ENCODE measurements around the gene STRBP. TPM values are rescaled to one million over a fixed set of nuclear protein-coding genes. Genes with fewer than 3 reads are reported as not detected.

The STRBP gene
- total and polyA plus RNA-seq, 9 of the 15 experiments (the other 6 are each of a cell fraction or from before 2014, with no cell fraction given) = 27.7 to 84.0 (median 70.2) TPM

DNA sequence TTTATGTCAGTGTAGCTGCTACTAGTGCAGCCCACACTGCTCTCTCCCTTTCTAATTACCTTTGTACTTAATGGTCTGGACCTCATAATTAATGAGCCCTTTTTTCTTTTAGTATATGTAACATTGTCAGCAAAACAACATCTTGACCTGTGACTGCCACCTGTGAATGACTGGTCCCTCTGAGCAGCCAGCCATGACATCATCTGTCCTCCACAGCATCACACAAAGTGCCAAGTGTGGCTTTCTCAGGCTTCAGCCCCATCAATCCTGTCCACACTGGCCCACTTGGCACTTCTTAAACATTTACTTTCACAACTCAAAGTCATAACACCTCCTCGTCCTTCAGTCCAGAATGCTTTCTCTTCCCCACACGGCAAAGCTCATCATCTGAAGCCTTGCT, 130.2 kb downstream of the STRBP start (continued):
- TF ChIP-seq, protein P1, sequence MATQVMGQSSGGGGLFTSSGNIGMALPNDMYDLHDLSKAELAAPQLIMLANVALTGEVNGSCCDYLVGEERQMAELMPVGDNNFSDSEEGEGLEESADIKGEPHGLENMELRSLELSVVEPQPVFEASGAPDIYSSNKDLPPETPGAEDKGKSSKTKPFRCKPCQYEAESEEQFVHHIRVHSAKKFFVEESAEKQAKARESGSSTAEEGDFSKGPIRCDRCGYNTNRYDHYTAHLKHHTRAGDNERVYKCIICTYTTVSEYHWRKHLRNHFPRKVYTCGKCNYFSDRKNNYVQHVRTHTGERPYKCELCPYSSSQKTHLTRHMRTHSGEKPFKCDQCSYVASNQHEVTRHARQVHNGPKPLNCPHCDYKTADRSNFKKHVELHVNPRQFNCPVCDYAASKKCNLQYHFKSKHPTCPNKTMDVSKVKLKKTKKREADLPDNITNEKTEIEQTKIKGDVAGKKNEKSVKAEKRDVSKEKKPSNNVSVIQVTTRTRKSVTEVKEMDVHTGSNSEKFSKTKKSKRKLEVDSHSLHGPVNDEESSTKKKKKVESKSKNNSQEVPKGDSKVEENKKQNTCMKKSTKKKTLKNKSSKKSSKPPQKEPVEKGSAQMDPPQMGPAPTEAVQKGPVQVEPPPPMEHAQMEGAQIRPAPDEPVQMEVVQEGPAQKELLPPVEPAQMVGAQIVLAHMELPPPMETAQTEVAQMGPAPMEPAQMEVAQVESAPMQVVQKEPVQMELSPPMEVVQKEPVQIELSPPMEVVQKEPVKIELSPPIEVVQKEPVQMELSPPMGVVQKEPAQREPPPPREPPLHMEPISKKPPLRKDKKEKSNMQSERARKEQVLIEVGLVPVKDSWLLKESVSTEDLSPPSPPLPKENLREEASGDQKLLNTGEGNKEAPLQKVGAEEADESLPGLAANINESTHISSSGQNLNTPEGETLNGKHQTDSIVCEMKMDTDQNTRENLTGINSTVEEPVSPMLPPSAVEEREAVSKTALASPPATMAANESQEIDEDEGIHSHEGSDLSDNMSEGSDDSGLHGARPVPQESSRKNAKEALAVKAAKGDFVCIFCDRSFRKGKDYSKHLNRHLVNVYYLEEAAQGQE (IDR thresholded peaks at IDR 0.05; ENCODE audit: borderline replicate concordance) = no peak
- TF ChIP-seq, protein P1 (CRISPR knock-in tag; IDR thresholded peaks at IDR 0.05; ENCODE audit: low read depth) = no peak
- TF ChIP-seq ZNF121 (CRISPR knock-in tag; conservative IDR thresholded peaks at IDR 0.05) = no peak
- no peak for TF ChIP-seq HNRNPLL (IDR thresholded peaks at IDR 0.05; ENCODE audit: low read depth, low read length, poor library complexity, severe bottlenecking)
- no peak for TF ChIP-seq NFE2 (IDR thresholded peaks at IDR 0.05; ENCODE audit: low read depth)
- TF ChIP-seq PCBP2 (IDR thresholded peaks at IDR 0.05; ENCODE audit: low read depth, low read length, poor library complexity, severe bottlenecking) = no peak
- TF ChIP-seq MYC (IDR thresholded peaks at IDR 0.05; ENCODE audit: low read depth, low read length) = no peak
- TF ChIP-seq MYC (CRISPR knock-in tag; IDR thresholded peaks at IDR 0.05; ENCODE audit: borderline replicate concordance, low read depth) = no peak
- TF ChIP-seq ZNF143 (CRISPR knock-in tag; IDR thresholded peaks at IDR 0.05) = no peak
- no peak for TF ChIP-seq ZFP30 (CRISPR knock-in tag; IDR thresholded peaks at IDR 0.05; ENCODE audit: borderline replicate concordance)
- TF ChIP-seq ZC3H4 (CRISPR knock-in tag; IDR thresholded peaks at IDR 0.05; ENCODE audit: borderline replicate concordance) = no peak
- TF ChIP-seq POLR2AphosphoS5 (IDR thresholded peaks at IDR 0.05; ENCODE audit: control insufficient read depth, insufficient read depth, low read depth, low read length) = no peak
- TF ChIP-seq ZFX (CRISPR knock-in tag; IDR thresholded peaks at IDR 0.05) = no peak

All from K562 (cell line).